Endothelial cell of umbilical vein (primary cell): ENCODE results near the gene GREB1. TPM values are rescaled to one million over a fixed set of nuclear protein-coding genes. Genes with fewer than 3 reads are reported as not detected.

ENCODE experiments used
- BruUV-seq: library from RNA; stranded (reverse); fragments of 400-500 nt; replicated peaks from 2 replicates; lab custom pipeline; 2021; lab: Mats Ljungman, UMichigan
- CTCF ChIA-PET: fragments of 300-600, 350-600 bp; sonication (Branson Sonifier 250); formaldehyde crosslinking; loops from one replicate; lab custom pipeline; 2021; ENCODE audit warnings: antibody characterized with exemption, inconsistent platforms; lab: Charles Lee
- POLR2A ChIA-PET: fragments of 300-600, 350-600 bp; sonication (Branson Sonifier 250); formaldehyde crosslinking; loops from one replicate; lab custom pipeline; 2021; ENCODE audit warnings: antibody characterized with exemption, inconsistent platforms; lab: Charles Lee
- DNase-seq: peaks from one replicate; pipeline ENCODE4 v3.0.0-alpha.2; 2011; ENCODE audit warnings: low read depth, low spot score
- FAIRE-seq: peaks from 2 replicates; lab custom pipeline; 2011; peaks lifted over from hg19 to GRCh38; lab: Jason Lieb, UNC
- H2AFZ ChIP-seq: 2 replicates; pipeline ENCODE4 v1.6.0; 2012; ENCODE audit warnings: low read depth, low read length, control low read depth, inconsistent platforms
- H3K27ac ChIP-seq: 2 replicates; pipeline ENCODE4 v1.5.1; 2011; ENCODE audit warnings: low read depth, mild to moderate bottlenecking, control low read depth, low read length, moderate library complexity; ENCODE audit not compliant: insufficient read depth
- H3K27me3 ChIP-seq, 2 experiments: 2 replicates each; pipeline versions ENCODE4 v1.6.0 to v1.6.1; 2011; ENCODE audit warnings: low read length in 2 of 2, mixed read lengths in 1 of 2; ENCODE audit not compliant: control insufficient read depth in 2 of 2, insufficient read depth in 2 of 2
- H3K36me3 ChIP-seq, 2 experiments: 2 replicates in 1 of 2; 3 replicates in 1 of 2; pipeline ENCODE4 v1.5.1; 2011; ENCODE audit warnings: low read length in 2 of 2, mild to moderate bottlenecking in 1 of 2, moderate library complexity in 1 of 2; ENCODE audit not compliant: control insufficient read depth in 2 of 2, insufficient read depth in 2 of 2; ENCODE audit errors: extremely low read depth in 1 of 2
- H3K4me1 ChIP-seq: 3 replicates; pipeline ENCODE4 v1.5.1; 2011; ENCODE audit warnings: mild to moderate bottlenecking, low read length; ENCODE audit not compliant: control insufficient read depth, insufficient read depth; ENCODE audit errors: extremely low read depth
- H3K4me2 ChIP-seq: 2 replicates; pipeline ENCODE4 v1.6.1; 2011; ENCODE audit warnings: low read length, control low read depth, mixed read lengths; ENCODE audit not compliant: insufficient read depth
- H3K4me3 ChIP-seq, 3 experiments: fragments of 200-600 bp in 1 of 3; sonication (generic), shearing (Covaris generic) in 1 of 3; replicated peaks in 1 of 3; 2 replicates each; pipeline ENCODE4 v1.5.1; 2011 to 2016; ENCODE audit warnings: control low read depth in 3 of 3, low read length in 3 of 3, mild to moderate bottlenecking in 2 of 3, inconsistent platforms in 1 of 3, low read depth in 1 of 3, moderate library complexity in 1 of 3; ENCODE audit not compliant: insufficient read depth in 1 of 3
- H3K79me2 ChIP-seq: 2 replicates; pipeline ENCODE4 v1.6.0; 2012; ENCODE audit warnings: low read length, inconsistent platforms; ENCODE audit not compliant: control insufficient read depth, insufficient read depth
- H3K9ac ChIP-seq: replicated peaks from 2 replicates; pipeline ENCODE3; 2011; ENCODE audit warnings: low read length, control low read depth; ENCODE audit not compliant: insufficient read depth; ENCODE audit errors: extremely low read depth
- H3K9me1 ChIP-seq: replicated peaks from 3 replicates; pipeline ENCODE4 v1.6.0; 2011; ENCODE audit warnings: mild to moderate bottlenecking, low read length; ENCODE audit not compliant: control insufficient read depth, insufficient read depth; ENCODE audit errors: extremely low read depth
- H3K9me3 ChIP-seq: replicated peaks from 2 replicates; pipeline ENCODE4 v1.5.1; 2012; ENCODE audit warnings: low read length, inconsistent platforms; ENCODE audit not compliant: control insufficient read depth, insufficient read depth
- H4K20me1 ChIP-seq: replicated peaks from 2 replicates; pipeline ENCODE3; 2011; ENCODE audit warnings: mild to moderate bottlenecking, low read length; ENCODE audit not compliant: control insufficient read depth, insufficient read depth; ENCODE audit errors: extremely low read depth
- CTCF ChIP-seq, 2 donors: IDR thresholded peaks; 1 replicate in 1 of 2; 2 replicates in 1 of 2; pipeline ENCODE4 v1.5.1; 2011; ENCODE audit warnings: low read length in 2 of 2, mild to moderate bottlenecking in 2 of 2, moderate library complexity in 2 of 2, control low read depth in 1 of 2, inconsistent platforms in 1 of 2, low read depth in 1 of 2; ENCODE audit not compliant: insufficient read depth in 1 of 2; ENCODE audit errors: extremely low read depth in 1 of 2
- EZH2 ChIP-seq: IDR thresholded peaks from 2 replicates; pipeline ENCODE4 v1.6.1; 2012; ENCODE audit warnings: borderline replicate concordance, low read depth, mild to moderate bottlenecking, moderate library complexity, low read length, inconsistent platforms; ENCODE audit not compliant: severe bottlenecking
- FOS ChIP-seq: IDR thresholded peaks from 2 replicates; pipeline ENCODE4 v1.6.1; 2011; ENCODE audit warnings: mild to moderate bottlenecking, low read length, moderate library complexity, borderline replicate concordance; ENCODE audit not compliant: insufficient read depth
- GATA2 ChIP-seq: IDR thresholded peaks from 2 replicates; pipeline ENCODE4 v1.7.0; 2011; ENCODE audit warnings: low read depth, mild to moderate bottlenecking, moderate library complexity, mixed read lengths, low read length; ENCODE audit not compliant: insufficient read length, insufficient read depth
- JUN ChIP-seq: IDR thresholded peaks from 2 replicates; pipeline ENCODE4 v1.6.1; 2011; ENCODE audit warnings: borderline replicate concordance, low read depth; ENCODE audit not compliant: insufficient read length, insufficient read depth
- MAX ChIP-seq: IDR thresholded peaks from 2 replicates; pipeline ENCODE4 v1.6.1; 2011; ENCODE audit not compliant: insufficient read depth, insufficient read length
- MYC ChIP-seq: IDR thresholded peaks from one replicate; pipeline ENCODE4 v1.6.1; 2011; ENCODE audit warnings: mild to moderate bottlenecking, low read depth, low read length
- POLR2A ChIP-seq: IDR thresholded peaks from 2 replicates; pipeline ENCODE4 v1.6.1; 2012; ENCODE audit warnings: low read depth, mild to moderate bottlenecking, control low read depth, low read length
- POLR2AphosphoS5 ChIP-seq: IDR thresholded peaks from 2 replicates; pipeline ENCODE4 v1.6.1; 2012; ENCODE audit warnings: low read depth, mild to moderate bottlenecking, control low read depth, low read length, moderate library complexity; ENCODE audit not compliant: insufficient read depth
- dilution Hi-C: fragments of 300-500 bp; cut with MboI; formaldehyde crosslinking; loops from one replicate; pipeline ENCODE4 v1.15.0; 2019; ENCODE audit warnings: low sequenced_read_pairs; ENCODE audit not compliant: extremely low pct_ligation_motif_present
- intact Hi-C: fragments of 100-400 bp; cut with micrococcal nuclease; formaldehyde crosslinking; loops from one replicate; pipeline ENCODE4 v1.10.0; 2022
- polyA plus RNA-seq, 4 experiments: library from polyadenylated mRNA; depleted of rRNA in 3 of 4; stranded (reverse) in 3 of 4; unstranded in 1 of 4; fragments of >200 nt; gene quantifications; 2 replicates each; pipeline versions ENCODE4 v1.2.1 to v1.2.3, GENCODE V29; 2011 to 2012; ENCODE audit warnings: missing spikeins in 1 of 4
- total RNA-seq: library from RNA; stranded (reverse); gene quantifications from 2 replicates; pipeline ENCODE4 v1.2.3, GENCODE V29; 2021

GREB1 gene
- total and polyA plus RNA-seq, 2 donors (not counting 3 experiments of a cell fraction or from before 2014, with no cell fraction given), result 0.17 to 0.58 TPM

GRCh38 chr2:11639503-11639902, 105.7 kb downstream of the GREB1 start:
- H2AFZ ChIP-seq, result no peak overlapping the region
- CTCF ChIA-PET, result no interaction called here
- TF ChIP-seq MAX (no peak), CTCF (IDR thresholded peaks at IDR 0.05; ENCODE audit: extremely low read depth in 1 of 2, insufficient read depth in 1 of 2, low read depth in 1 of 2, low read length in 2 of 2) (no peak), POLR2AphosphoS5 (no peak), MYC (no peak), JUN (no peak), FOS (no peak), POLR2A (no peak), GATA2 (no peak), EZH2 (no peak)
- H3K79me2 ChIP-seq, result no peaks in the 10 kb centered on the region
- no peaks in the 10 kb centered on the region for H4K20me1 ChIP-seq
- no TSS peak for BruUV-seq
- H3K27ac ChIP-seq, result no peak overlapping the region
- intact Hi-C loops (no loop called here), dilution Hi-C loops (no loop called here)
- H3K9me1 ChIP-seq, result no peaks in the 10 kb centered on the region
- DNase-seq (no peak), FAIRE-seq (no peak)
- H3K4me2 ChIP-seq, result no peak overlapping the region
- POLR2A ChIA-PET, result no interaction called here
- H3K4me1 ChIP-seq, result no peaks in the 10 kb centered on the region
- H3K9me3 ChIP-seq, result no peaks in the 10 kb centered on the region
- H3K27me3 ChIP-seq, result no peaks in the 10 kb centered on the region
- no peaks in the 10 kb centered on the region for H3K36me3 ChIP-seq
- no peak overlapping the region for H3K4me3 ChIP-seq
- no peak overlapping the region for H3K9ac ChIP-seq
